K562 (cell line): ENCODE measurements around the gene ANKRD1. TPM values are rescaled to one million over a fixed set of nuclear protein-coding genes. Genes with fewer than 3 reads are reported as not detected.

Source experiments
- ATAC-seq: fragments of 200-7000 bp; cut with Tn5 transposase; 3 replicates; pipeline ENCODE4 v1.9.1; 2020; ENCODE audit warnings: moderate library complexity
- BruUV-seq: library from RNA; stranded (reverse); fragments of 400-500 nt; replicated peaks from 2 replicates; lab custom pipeline; 2021; lab: Mats Ljungman, UMichigan
- CTCF ChIA-PET: fragments of 300-600 bp; formaldehyde crosslinking; extraction: SDS; loops from one replicate; lab custom pipeline; 2021; ENCODE audit warnings: low intra/inter-chr PET ratio; lab: Yijun Ruan, JAX
- POLR2A ChIA-PET: fragments of 300-600, 350-650 bp; sonication (Branson Sonifier 250); formaldehyde crosslinking; extraction: SDS; loops from one replicate; lab custom pipeline; 2021; ENCODE audit warnings: antibody characterized with exemption, inconsistent platforms; lab: Yijun Ruan, JAX
- DNase-seq, 4 experiments: peaks; one replicate each; pipeline versions ENCODE4 v3.0.0 to v3.0.0-alpha.2; 2011 to 2018; ENCODE audit warnings: low spot score in 3 of 4, mixed read lengths in 3 of 4; ENCODE audit errors: extremely low read depth in 1 of 4
- FAIRE-seq: peaks from 2 replicates; lab custom pipeline; 2011; peaks lifted over from hg19 to GRCh38; lab: Jason Lieb, UNC
- H2AFZ ChIP-seq: 2 replicates; pipeline ENCODE4 v1.6.0; 2011; ENCODE audit warnings: low read depth, low read length, control low read depth, inconsistent platforms
- H3K27ac ChIP-seq: fragments of 200-600 bp; 3 replicates; pipeline ENCODE4 v1.8.0; 2011; ENCODE audit warnings: low read depth, mild to moderate bottlenecking, control low read depth, inconsistent platforms, low read length, moderate library complexity, mixed read lengths; ENCODE audit errors: extremely low read depth
- H3K27me3 ChIP-seq, 2 experiments: fragments of 300-600 bp in 1 of 2; 2 replicates in 1 of 2; 3 replicates in 1 of 2; pipeline versions ENCODE4 v1.6.0 to v1.8.0; 2011; ENCODE audit warnings: inconsistent platforms in 2 of 2, low read length in 2 of 2, mild to moderate bottlenecking in 1 of 2, mixed read lengths in 1 of 2, moderate library complexity in 1 of 2; ENCODE audit not compliant: control insufficient read depth in 2 of 2, insufficient read depth in 2 of 2
- H3K36me3 ChIP-seq: fragments of 300-600 bp; 3 replicates; pipeline ENCODE4 v1.8.0; 2011; ENCODE audit warnings: mild to moderate bottlenecking, low read length, inconsistent platforms; ENCODE audit not compliant: control insufficient read depth, insufficient read depth
- H3K4me1 ChIP-seq, 2 experiments: fragments of 200-600 bp in 1 of 2; replicated peaks in 1 of 2; 2 replicates in 1 of 2; 3 replicates in 1 of 2; pipeline versions ENCODE4 v1.5.1 to v1.8.0; 2011; ENCODE audit warnings: inconsistent platforms in 2 of 2, low read length in 2 of 2, mild to moderate bottlenecking in 1 of 2, mixed read lengths in 1 of 2, moderate library complexity in 1 of 2; ENCODE audit not compliant: control insufficient read depth in 2 of 2, insufficient read depth in 2 of 2
- H3K4me2 ChIP-seq: 2 replicates; pipeline ENCODE4 v1.6.1; 2011; ENCODE audit warnings: low read length, control low read depth, inconsistent platforms, mixed read lengths; ENCODE audit not compliant: insufficient read depth
- H3K4me3 ChIP-seq: fragments of 200-600 bp; sonication (generic), shearing (Covaris generic); 2 replicates; pipeline ENCODE4 v1.5.1; 2016; ENCODE audit warnings: control low read depth, inconsistent platforms
- H3K79me2 ChIP-seq: fragments of 200-600 bp; 3 replicates; pipeline ENCODE4 v1.8.0; 2011; ENCODE audit warnings: low read length, inconsistent platforms; ENCODE audit not compliant: control insufficient read depth, insufficient read depth
- H3K9ac ChIP-seq, 2 experiments: 2 replicates each; pipeline versions ENCODE4 v1.6.0 to v1.6.1; 2011; ENCODE audit warnings: low read depth in 2 of 2, low read length in 2 of 2, control low read depth in 1 of 2, inconsistent platforms in 1 of 2, mild to moderate bottlenecking in 1 of 2, mixed read lengths in 1 of 2; ENCODE audit not compliant: insufficient read depth in 1 of 2
- H3K9me1 ChIP-seq: one replicate; pipeline ENCODE4 v1.6.0; 2011; ENCODE audit warnings: inconsistent platforms, mild to moderate bottlenecking, low read length, moderate library complexity; ENCODE audit not compliant: control insufficient read depth, insufficient read depth
- H3K9me3 ChIP-seq: replicated peaks from 2 replicates; pipeline ENCODE4 v1.5.1; 2011; ENCODE audit warnings: low read depth, low read length, inconsistent platforms; ENCODE audit not compliant: control insufficient read depth, insufficient read depth
- H4K20me1 ChIP-seq: replicated peaks from 2 replicates; pipeline ENCODE4 v1.6.1; 2011; ENCODE audit warnings: low read length, inconsistent platforms, mixed read lengths; ENCODE audit not compliant: control insufficient read depth, insufficient read depth
- BRD9 ChIP-seq: fragments of 450-650 bp; IDR thresholded peaks from 2 replicates; pipeline ENCODE4 v1.6.1; 2018; ENCODE audit warnings: low read depth; ENCODE audit not compliant: partially characterized antibody
- CBX5 ChIP-seq: IDR thresholded peaks from 2 replicates; pipeline ENCODE4 v1.6.1; 2014; ENCODE audit warnings: low read depth, borderline replicate concordance
- CBX8 ChIP-seq: fragments of 200-600 bp; sonication (generic); IDR thresholded peaks from 2 replicates; pipeline ENCODE4 v1.6.1; 2012; ENCODE audit warnings: borderline replicate concordance, mixed run types, low read depth, mild to moderate bottlenecking, moderate library complexity, mixed read lengths, low read length, control low read depth, inconsistent platforms; ENCODE audit not compliant: poor library complexity, severe bottlenecking; ENCODE audit errors: extremely low read depth
- FIP1L1 ChIP-seq: fragments of 200-400 bp; formaldehyde crosslinking; IDR thresholded peaks from 2 replicates; pipeline ENCODE4 v1.6.1; 2018; ENCODE audit warnings: mild to moderate bottlenecking, low read depth, low read length; ENCODE audit not compliant: poor library complexity, severe bottlenecking
- GATA2 ChIP-seq: sonication (generic); formaldehyde crosslinking; IDR thresholded peaks from 2 replicates; pipeline ENCODE4 v1.4.0; 2020; ENCODE audit warnings: mild to moderate bottlenecking, missing genetic modification reagents
- GTF2F1 ChIP-seq: IDR thresholded peaks from 2 replicates; pipeline ENCODE4 v1.6.1; 2011; ENCODE audit warnings: low read depth, low read length, improper control_type of control experiment
- HMG20B ChIP-seq: fragments of 250-450 bp; sonication (Bioruptor Pico); IDR thresholded peaks from 2 replicates; pipeline ENCODE4 v1.5.0; 2021; ENCODE audit warnings: mild to moderate bottlenecking
- HSF4 ChIP-seq: fragments of 250-450 bp; sonication (Bioruptor Pico); IDR thresholded peaks from 2 replicates; pipeline ENCODE4 v2.1.2; 2022; ENCODE audit warnings: mild to moderate bottlenecking, moderate library complexity, borderline replicate concordance
- MIER1 ChIP-seq: fragments of 450-650 bp; IDR thresholded peaks from 2 replicates; pipeline ENCODE4 v1.6.1; 2016; ENCODE audit warnings: antibody characterized with exemption, mild to moderate bottlenecking, low read depth
- RFX5 ChIP-seq: IDR thresholded peaks from 2 replicates; pipeline ENCODE4 v1.6.1; 2011; ENCODE audit warnings: low read depth, mild to moderate bottlenecking, improper control_type of control experiment, low read length
- STAT5B ChIP-seq: fragments of 250-450 bp; sonication (Bioruptor Pico); IDR thresholded peaks from 2 replicates; pipeline ENCODE4 v1.8.0; 2021; ENCODE audit warnings: mild to moderate bottlenecking, inconsistent platforms
- TAL1 ChIP-seq: fragments of 450-650 bp; IDR thresholded peaks from 2 replicates; pipeline ENCODE4 v1.6.1; 2016; ENCODE audit warnings: mild to moderate bottlenecking
- ZBTB9 ChIP-seq: fragments of 450-650 bp; formaldehyde crosslinking; IDR thresholded peaks from 2 replicates; pipeline ENCODE4 v1.4.0; 2020; ENCODE audit warnings: mild to moderate bottlenecking, moderate library complexity
- ZEB2 ChIP-seq: fragments of 450-650 bp; IDR thresholded peaks from 2 replicates; pipeline ENCODE4 v1.6.1; 2016
- ZFPM2 ChIP-seq: fragments of 250-450 bp; sonication (Bioruptor Pico); IDR thresholded peaks from 2 replicates; pipeline ENCODE4 v1.5.1; 2022; ENCODE audit warnings: mild to moderate bottlenecking
- ZNF57 ChIP-seq: fragments of 450-650 bp; formaldehyde crosslinking; IDR thresholded peaks from 2 replicates; pipeline ENCODE4 v1.4.0; 2020; ENCODE audit warnings: mild to moderate bottlenecking, moderate library complexity
- WGBS: fragments of 100-300 bp; shearing (Covaris generic); methylation state at CpG from one replicate; pipeline ENCODE4 v1.1.6; 2016; ENCODE audit warnings: low coverage, mixed read lengths; ENCODE audit not compliant: insufficient coverage; ENCODE audit errors: missing lambda C conversion rate; 5-methylcytosine and 5-hydroxymethylcytosine counted together
- in situ Hi-C: fragments of 300-500 bp; cut with MboI; formaldehyde crosslinking; loops from 4 replicates; pipeline ENCODE4 v1.15.0; 2018; ENCODE audit warnings: inconsistent platforms, mixed read lengths
- intact Hi-C: fragments of 100-400 bp; cut with micrococcal nuclease; formaldehyde crosslinking; loops from 2 replicates; pipeline ENCODE4 v1.14.2; 2022
- polyA plus RNA-seq, 8 experiments: library from polyadenylated mRNA; depleted of rRNA in 4 of 8; stranded (reverse) in 5 of 8; unstranded in 3 of 8; fragments of >200 nt; fragmentation: Nextera tagmentation in 2 of 8; fragmentation: Illumina TruSeq in 1 of 8; extraction: Ambion mirVana in 2 of 8; extraction: Trizol in 1 of 8; gene quantifications; 2 replicates each; pipeline versions ENCODE4 v1.2.1 to v1.2.3, GENCODE V29; 2011 to 2014; ENCODE audit warnings: inconsistent platforms in 1 of 8, missing spikeins in 1 of 8
- total RNA-seq, 7 experiments: library from RNA; depleted of rRNA in 6 of 7; stranded (reverse); fragments of >200 nt in 6 of 7; fragmentation: Illumina TruSeq in 2 of 7; extraction: Trizol in 2 of 7; gene quantifications; 2 replicates each; pipeline versions ENCODE4 v1.2.1 to v1.2.3, GENCODE V29; 2011 to 2021; ENCODE audit warnings: low replicate concordance in 1 of 7
- TF ChIP-seq, protein P1 (sequence below), 2 experiments: fragments of 450-650 bp in 1 of 2; IDR thresholded peaks; 2 replicates each; pipeline ENCODE4 v1.6.1; 2011 to 2017; ENCODE audit warnings: low read depth in 2 of 2, antibody characterized with exemption in 1 of 2, borderline replicate concordance in 1 of 2, low read length in 1 of 2, mild to moderate bottlenecking in 1 of 2, mixed read lengths in 1 of 2; ENCODE audit not compliant: control insufficient read depth in 1 of 2
- TF ChIP-seq, protein P2 (sequence below): sonication (generic); formaldehyde crosslinking; IDR thresholded peaks from 2 replicates; pipeline ENCODE4 v1.5.0; 2020; ENCODE audit warnings: missing genetic modification reagents

ANKRD1 gene
- total and polyA plus RNA-seq, 9 of the 15 experiments (the other 6 are each of a cell fraction or from before 2014, with no cell fraction given) = not detected

DNA sequence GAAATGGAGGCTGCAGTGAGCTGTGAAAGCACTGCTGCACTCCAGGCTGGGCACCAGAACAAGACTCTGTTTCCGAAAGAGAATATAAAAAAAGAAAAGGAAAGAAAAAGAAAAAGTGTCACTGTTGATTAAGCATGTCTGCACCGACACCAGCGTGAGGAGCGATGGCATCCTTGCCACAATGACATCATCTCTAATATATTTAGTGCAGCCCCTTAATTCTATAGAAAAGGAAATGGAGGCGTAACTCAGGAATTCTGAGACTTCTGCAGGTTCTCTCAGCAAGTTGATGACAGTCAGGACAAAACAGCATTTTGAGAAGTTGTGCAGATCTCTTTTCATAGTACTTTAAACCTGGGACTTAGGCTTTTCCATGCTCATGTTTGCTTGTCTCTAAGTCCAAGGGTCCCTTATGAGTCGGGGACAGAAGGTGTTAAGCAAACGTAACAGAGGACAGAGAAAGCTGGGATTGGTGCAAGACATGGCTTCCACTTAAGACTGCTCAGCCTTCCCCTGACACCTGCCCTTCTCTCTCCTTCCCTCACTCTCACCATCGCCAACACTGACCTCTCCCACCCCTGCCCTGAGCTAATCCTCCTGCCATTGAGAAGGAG, 16.9 kb upstream of the ANKRD1 start:
- H3K9ac ChIP-seq = no peak overlapping the region
- ChIA-PET CTCF (no interaction called here), POLR2A (no interaction called here)
- no peak overlapping the region for H3K27ac ChIP-seq
- no TSS peak for BruUV-seq
- ATAC-seq = no peak
- H3K27me3 ChIP-seq = no peaks in the 10 kb centered on the region; a peak in 2 of 5 replicates
- H4K20me1 ChIP-seq = no peaks in the 10 kb centered on the region
- no peak overlapping the region for H3K4me2 ChIP-seq
- intact Hi-C loops (no loop called here), in situ Hi-C loops (no loop called here)
- no peak for DNase-seq
- H3K4me1 ChIP-seq = no peaks in the 10 kb centered on the region
- no peaks in the 10 kb centered on the region for H3K9me1 ChIP-seq
- H3K36me3 ChIP-seq = no peaks in the 10 kb centered on the region
- 0% methylated on average over 8 of the region's 8 CpGs for WGBS
- no peaks in the 10 kb centered on the region for H3K9me3 ChIP-seq
- H3K79me2 ChIP-seq = no peaks in the 10 kb centered on the region
- no peak overlapping the region for H2AFZ ChIP-seq
- no peak for FAIRE-seq
- H3K4me3 ChIP-seq = no peak overlapping the region
- no peak for TF ChIP-seq GATA2 (CRISPR knock-in tag)
- no peak for TF ChIP-seq BRD9
- TF ChIP-seq ZFPM2 (CRISPR knock-in tag) = no peak
- no peak for TF ChIP-seq CBX5
- TF ChIP-seq ZEB2 = no peak
- no peak for TF ChIP-seq CBX8
- no peak for TF ChIP-seq MIER1
- no peak for TF ChIP-seq GTF2F1
- TF ChIP-seq RFX5 = no peak
- TF ChIP-seq, protein P1, sequence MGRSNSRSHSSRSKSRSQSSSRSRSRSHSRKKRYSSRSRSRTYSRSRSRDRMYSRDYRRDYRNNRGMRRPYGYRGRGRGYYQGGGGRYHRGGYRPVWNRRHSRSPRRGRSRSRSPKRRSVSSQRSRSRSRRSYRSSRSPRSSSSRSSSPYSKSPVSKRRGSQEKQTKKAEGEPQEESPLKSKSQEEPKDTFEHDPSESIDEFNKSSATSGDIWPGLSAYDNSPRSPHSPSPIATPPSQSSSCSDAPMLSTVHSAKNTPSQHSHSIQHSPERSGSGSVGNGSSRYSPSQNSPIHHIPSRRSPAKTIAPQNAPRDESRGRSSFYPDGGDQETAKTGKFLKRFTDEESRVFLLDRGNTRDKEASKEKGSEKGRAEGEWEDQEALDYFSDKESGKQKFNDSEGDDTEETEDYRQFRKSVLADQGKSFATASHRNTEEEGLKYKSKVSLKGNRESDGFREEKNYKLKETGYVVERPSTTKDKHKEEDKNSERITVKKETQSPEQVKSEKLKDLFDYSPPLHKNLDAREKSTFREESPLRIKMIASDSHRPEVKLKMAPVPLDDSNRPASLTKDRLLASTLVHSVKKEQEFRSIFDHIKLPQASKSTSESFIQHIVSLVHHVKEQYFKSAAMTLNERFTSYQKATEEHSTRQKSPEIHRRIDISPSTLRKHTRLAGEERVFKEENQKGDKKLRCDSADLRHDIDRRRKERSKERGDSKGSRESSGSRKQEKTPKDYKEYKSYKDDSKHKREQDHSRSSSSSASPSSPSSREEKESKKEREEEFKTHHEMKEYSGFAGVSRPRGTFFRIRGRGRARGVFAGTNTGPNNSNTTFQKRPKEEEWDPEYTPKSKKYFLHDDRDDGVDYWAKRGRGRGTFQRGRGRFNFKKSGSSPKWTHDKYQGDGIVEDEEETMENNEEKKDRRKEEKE (IDR thresholded peaks at IDR 0.05; ENCODE audit: borderline replicate concordance in 1 of 2, control insufficient read depth in 1 of 2, low read depth in 2 of 2, low read length in 1 of 2) = no peak
- TF ChIP-seq, protein P2, sequence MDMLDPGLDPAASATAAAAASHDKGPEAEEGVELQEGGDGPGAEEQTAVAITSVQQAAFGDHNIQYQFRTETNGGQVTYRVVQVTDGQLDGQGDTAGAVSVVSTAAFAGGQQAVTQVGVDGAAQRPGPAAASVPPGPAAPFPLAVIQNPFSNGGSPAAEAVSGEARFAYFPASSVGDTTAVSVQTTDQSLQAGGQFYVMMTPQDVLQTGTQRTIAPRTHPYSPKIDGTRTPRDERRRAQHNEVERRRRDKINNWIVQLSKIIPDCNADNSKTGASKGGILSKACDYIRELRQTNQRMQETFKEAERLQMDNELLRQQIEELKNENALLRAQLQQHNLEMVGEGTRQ = no peak
- TF ChIP-seq STAT5B (CRISPR knock-in tag) = no peak
- no peak for TF ChIP-seq TAL1
- TF ChIP-seq HSF4 (CRISPR knock-in tag) = no peak
- TF ChIP-seq FIP1L1 = no peak
- TF ChIP-seq ZBTB9 (CRISPR knock-in tag) = no peak
- TF ChIP-seq ZNF57 (CRISPR knock-in tag) = no peak
- TF ChIP-seq HMG20B = no peak
